GM21619 (cell line): ENCODE data around the gene NAALADL2.
A peak's percentile ranks its signal among the peaks of the same experiment; 100 is the strongest.

ENCODE experiments used
- ATAC-seq: cut with Tn5 transposase; IDR thresholded peaks from one replicate; pipeline ENCODE4 v1.9.1; 2021; ENCODE audit not compliant: unreplicated experiment

NAALADL2 gene

DNA sequence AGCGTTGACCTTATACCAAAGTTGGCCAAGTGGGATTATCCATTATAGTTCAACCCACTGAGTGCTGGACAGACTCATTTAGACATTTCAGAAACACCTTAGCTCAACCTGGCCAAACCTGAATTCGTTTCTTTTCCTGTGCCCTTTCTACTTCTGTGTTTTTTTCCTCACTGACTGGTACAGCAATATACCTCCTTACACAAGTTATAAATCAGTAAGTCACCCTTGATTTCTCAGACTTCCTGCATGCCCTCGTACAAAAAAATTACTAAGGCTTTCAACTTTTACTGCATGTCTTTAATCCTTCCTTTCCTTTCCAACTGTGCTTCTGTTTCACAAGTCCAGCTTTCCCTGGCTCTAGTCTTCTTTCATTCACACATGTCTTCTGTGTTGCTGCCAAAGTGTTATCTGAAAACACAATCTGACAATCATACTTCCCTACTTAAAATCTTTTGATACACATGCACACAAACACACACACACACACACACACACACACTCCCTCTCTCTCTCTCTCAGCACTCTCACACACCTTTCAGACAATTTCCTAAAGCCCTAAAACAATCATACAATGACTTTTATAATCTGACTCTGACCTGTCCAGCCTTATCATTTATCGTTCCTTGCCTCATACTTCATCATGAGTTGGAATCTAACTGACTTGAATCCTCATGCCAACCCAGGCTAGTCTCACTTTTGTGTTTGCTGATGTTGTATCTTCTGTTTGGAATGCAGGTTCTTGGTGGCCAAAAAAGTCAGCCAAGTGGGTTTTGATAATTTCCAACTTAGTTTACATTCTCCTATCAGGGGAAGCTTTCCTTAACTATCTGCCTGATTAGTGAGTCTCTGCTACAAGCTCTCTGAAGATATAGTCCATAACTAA lies 436.4 kb downstream of the NAALADL2 start:
- ATAC-seq = no peak

DNA sequence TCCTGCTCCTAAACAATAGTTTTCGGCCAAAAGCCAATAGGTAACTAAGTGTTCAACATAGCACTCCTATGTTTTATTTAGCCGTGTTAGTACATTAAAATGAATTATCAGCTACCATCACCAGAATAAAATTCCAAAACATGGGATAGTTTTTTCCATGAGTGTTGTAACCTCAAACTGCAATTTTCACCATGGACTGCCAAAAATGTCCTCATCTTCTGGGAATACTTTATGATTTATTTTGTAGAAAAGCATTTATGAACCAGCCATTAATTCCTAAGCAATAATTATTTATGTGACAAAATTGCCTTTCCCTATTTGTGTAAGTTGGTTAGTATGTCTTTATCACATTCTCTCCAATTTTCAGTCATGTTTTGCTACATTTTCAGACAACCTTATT lies 438.1 kb downstream of the NAALADL2 start:
- ATAC-seq = no peak

DNA sequence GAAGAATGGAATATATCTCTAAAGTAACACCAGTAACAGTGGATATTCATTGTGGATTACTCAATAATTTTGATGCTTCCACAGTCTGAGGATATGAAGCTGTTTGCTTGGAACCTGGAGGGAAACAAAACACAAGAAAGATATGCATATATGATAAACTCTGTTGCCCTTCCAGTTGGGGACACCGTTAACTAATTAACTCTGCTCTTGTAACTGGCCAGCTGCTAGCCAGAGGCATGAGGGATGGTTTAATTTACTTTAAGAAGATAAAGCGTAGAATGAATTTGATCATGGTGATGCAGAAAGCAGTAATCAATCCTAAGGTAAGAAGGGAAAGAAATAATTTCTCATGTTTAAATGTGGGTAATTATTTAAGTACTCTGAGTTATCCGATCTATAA lies 442.6 kb downstream of the NAALADL2 start:
- ATAC-seq = no peak

DNA sequence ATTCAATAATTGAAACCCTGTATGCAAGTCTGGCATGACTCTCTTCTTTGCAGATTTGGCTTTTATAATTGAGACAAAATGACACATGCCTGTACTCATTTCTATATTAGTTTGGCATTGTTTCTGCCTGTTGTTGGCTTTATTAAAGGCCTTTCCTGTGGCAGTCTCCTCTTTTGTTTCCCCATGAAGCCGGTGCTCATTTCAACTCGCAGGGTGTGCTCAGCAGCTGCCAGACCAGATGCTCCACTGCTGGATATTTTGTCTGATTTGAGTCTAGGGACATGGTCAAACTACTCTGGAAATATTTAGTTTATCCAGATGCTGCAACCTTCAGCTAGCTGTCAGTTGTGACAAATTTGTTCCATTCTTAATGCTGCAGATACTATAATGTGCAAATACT lies 445.3 kb downstream of the NAALADL2 start:
- no peak for ATAC-seq

DNA sequence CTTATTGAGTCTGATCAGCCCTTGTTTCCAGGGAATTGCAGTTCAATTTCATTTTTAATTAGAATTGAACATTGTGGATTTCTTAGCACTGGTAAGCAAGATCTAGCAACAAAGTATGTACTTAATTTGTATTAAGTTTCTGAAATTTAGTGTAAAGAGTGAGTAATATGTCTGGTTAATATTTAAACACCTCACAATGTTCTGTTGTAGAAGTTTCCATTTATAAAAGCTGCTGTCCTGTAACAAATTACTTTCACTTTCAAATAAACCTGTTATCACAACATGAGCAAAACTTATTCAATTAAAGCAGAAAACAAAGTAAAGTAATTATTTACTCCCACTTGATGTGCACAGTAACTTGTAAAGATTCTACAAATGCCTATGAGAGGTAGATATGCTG lies 448.5 kb downstream of the NAALADL2 start:
- peak; percentile 75 for ATAC-seq

DNA sequence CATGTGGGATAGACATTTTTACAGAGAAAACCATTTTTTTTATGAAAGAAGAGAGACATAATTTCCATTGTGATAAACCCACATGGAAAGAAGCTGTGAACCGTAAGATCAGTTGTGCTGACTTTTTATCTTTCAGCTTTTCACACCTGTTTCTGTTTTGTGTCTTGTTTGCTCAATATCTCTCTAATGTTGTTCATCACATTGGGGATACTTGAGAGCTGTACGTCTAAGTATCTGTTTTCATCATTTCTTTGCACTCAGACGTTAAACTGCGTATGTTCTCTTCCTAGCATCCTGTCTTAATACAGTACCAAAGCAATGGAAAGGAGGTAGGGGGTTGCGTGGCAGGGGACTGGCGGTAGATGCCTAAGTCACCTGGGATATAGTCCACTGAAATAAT lies 449.0 kb downstream of the NAALADL2 start:
- ATAC-seq = no peak

DNA sequence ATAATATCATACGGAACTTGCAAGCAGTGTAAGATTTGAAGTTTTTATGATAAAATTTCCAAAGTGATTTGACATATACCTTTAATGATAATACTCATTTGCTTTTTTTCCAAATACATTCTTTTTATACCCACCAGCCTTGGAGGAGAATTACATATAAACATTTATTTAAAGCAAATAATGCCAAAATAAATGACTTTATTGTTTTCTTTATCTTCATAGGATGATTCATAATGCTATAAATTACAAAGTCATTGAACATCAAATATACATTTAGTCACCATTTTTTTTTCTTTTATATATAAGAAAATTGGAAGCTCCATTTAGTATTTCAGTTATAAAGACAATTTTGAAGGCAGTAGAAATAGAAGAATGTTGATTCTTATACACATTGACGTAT lies 450.9 kb downstream of the NAALADL2 start:
- no peak for ATAC-seq

DNA sequence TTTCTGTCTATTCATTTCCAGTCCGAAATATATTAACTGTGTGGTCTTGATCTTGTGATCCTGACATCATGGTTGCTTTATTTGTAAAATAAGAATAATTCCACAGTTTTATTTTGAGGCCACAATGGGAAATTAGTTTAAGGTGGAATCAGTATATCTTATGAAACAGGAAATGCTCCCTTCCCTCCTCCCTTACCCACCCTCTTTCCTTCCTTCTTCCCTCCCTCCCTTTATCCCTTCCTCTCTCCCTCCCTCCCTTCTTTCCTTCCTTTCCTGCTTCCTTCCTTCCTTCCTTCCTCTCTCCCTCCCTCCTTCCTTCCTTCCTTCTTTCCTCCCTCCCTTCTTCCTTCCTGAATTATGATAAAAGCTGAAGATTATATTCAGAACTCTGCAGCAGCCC lies 452.3 kb downstream of the NAALADL2 start:
- ATAC-seq = no peak

DNA sequence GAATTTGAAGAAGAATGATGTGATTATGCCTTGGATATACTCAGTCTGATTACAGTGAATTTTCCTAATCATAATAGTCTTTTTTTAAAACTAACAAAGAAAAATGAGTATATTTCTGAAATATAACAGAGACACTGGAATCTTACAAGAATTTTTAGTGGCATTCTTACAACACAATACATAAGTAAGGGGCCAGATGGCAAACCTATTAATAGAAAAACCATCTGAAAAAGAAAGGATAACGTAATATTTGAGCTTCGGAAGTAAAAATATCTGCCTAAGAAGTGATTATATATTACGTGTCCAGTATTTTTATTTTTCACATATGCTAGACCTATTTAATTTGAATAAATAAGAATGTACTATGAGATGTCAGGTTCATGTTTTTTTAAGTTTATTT lies 452.8 kb downstream of the NAALADL2 start:
- ATAC-seq = no peak

DNA sequence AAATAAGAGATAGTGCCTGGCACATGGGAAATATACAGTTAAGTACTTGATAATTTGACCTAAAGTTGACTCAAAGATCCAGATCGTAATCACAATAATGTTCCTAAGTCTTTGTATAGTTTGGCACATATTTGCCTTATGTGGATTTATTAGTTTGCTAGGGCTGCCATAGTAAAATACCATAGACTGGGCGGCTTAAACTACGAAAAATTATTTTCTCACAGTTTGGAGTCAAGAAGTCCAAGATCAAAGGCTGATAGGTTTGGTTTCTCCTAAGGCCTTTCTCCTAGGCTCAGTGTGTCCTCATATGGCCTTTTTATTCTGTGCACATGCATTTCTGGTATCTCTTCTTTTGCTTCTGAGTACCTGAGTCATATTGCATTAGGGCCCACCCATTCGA lies 453.7 kb downstream of the NAALADL2 start:
- ATAC-seq = no peak

DNA sequence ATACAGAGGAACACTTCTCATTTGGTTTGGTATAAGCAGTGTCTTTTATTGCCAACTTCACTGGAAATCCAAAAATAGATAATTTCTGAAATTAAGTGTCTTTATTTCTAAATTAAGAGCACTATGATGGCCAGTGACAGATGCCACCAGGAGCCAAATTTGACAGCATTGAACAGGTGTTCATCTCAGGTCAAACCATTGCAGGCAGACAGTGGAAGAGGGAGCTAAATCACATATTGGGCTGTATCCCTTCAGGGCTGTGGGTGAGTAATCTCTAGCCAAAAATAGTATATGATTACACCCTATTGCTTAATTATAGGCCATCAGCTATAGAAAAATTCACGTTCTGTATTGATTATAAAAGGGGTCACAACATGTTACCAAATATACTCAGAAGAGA lies 457.7 kb downstream of the NAALADL2 start:
- ATAC-seq = no peak

DNA sequence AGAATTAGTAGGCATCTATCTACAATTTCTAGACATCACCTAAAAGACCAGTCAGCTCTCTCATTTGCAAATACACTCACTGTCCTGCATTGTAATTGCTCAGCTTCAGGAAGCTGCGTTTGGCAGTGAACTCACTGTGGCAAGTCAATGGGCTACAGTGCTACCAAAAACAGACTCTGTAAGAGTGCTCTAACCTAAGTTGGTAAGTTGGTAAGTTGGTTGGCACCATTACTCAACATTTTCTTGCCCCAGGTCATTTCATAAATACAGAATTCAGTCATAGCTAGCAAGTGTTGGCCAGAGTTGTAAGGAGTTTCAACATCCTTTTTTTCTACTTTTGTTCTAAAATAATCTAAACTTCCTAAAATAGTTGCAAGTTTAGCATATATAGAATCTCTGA lies 466.3 kb downstream of the NAALADL2 start:
- no peak for ATAC-seq

DNA sequence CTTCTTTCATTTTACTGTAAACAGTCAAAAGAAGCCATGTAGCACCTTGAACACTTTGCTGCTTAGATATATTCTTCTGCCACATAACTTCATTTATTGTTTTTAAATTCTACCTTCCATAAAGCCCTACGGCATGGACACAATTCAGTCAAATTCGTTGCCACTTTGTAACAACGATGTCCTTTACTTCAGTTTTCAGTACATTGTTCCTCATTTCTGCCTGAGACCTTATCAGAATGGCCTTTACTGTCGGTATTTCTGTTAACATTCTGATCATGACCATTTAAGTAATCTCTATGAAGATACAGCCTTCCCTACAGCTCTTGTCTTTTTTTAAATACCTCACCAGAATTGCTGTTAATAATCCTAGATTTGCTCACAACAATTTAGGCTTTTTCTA lies 466.9 kb downstream of the NAALADL2 start:
- ATAC-seq = no peak

DNA sequence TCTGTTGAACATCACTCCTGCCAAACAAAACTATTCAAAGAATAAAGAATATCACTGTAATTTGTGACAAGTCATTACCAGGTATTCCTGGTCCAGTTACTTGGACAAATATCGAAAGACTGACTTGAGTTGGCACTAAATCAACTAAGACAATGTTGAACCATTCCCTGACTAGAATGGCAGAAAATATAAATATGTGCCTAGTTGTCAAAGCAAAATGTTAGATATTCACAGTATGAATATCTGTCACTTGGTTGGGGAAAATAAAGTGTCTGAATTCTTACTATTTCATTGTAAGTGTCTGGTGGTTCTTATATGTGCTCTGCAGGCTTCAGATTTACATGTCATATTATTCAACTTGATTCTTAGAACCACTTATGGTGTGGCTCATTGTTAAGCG lies 470.2 kb downstream of the NAALADL2 start:
- no peak for ATAC-seq

DNA sequence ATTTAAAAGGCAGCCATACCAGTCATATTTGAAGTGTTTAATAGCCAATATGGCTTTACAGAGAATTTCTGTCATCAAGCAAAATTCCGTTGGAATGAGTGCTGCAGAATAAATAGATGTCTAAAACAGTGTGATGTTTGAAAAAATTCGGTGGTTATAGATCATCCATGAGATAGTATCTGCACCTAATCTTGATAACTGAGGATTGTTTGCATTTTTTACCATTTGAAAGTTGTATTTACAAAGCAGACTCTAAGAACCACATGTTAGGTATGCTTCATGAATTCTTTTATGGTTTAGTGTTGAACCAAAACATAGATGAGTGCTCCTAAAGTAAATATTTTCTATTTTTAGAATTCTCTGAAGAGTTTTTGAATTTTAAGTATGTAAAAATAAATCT lies 476.1 kb downstream of the NAALADL2 start:
- no peak for ATAC-seq

DNA sequence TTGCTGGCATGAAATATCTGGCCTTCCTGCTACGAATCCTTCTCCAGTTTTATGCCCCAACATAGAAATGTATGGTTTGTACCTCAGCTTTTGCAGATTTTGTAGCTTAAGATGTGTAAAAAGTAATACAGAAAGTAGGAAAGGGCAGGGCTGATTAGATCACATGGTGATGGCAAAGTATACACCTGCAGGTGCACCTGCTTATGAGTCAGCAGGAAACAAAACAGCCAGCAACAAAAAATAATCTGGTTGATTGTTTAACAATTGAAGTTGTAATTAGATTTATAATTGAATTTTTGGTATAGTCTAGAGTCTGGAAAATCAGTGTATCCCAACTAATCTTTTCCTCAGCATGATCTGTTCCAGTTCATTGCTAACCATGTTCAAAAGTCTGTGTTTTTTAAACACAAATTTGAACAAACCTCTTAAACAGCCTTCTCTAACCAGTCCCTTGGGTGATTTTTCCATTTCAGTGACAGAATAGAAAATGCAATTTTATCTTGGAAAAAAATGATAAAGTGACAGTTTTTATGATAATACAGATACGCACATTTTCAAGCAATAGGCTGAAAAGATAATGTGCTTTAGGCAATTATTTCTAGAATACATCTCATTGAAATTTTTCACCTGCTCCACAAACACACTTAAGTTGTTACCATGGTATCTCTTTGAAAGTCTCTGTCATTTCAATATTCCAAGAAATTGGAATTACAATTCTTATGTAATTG lies 477.4 kb downstream of the NAALADL2 start:
- ATAC-seq = no peak

DNA sequence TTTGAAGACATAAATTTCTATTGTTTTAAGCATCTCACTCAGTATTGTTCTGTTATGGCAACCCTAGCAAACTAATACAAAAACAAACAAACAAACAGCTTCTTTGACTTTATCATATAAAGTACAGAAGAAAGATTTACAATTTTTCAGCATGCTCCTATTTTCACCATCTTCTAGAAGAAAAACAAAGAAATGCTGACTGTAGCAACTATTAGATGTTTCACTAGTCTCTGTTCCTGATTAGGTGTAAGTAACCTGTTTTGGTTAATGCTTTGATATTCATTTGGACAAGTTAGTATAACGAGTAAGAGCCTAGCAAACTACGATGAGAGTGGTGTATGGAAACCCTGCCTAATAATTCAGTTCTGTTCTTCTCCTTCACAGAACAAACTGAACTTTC lies 478.5 kb downstream of the NAALADL2 start:
- ATAC-seq = no peak

DNA sequence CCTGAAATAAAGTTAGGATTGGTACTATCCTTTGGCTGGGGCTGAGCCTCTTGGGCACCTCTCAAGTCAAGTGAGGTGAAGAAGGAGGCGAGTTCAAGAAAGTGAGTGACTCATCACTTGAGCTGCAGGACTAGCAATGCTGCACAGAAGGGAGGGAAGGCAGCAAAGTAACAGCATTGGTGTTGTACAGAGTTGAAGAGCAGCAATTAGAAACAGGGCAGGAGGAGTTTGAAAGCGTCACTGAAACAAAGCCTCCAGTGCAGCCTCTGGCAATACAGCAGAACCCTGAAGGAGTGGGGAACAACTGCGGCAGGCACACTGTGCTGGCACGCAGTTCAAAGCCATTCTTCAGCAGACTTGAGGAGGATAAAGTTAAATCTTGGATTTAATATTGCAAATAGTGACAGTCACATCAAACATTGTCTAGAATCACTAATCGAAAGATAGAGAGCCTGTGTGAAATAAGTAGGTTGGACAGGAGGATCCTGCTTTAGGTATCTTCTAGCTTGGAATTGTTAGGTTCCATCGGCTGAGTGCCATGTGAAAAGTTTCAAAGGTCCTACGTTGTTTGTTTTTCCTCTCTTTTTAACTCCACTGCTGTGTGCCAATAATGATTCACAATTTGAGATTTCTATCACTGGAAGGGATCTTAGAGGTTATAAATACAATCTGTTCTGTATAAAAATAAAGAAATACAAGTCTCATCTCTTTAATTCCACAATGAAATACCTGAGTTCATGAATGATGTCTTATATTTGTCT lies 479.8 kb downstream of the NAALADL2 start:
- ATAC-seq = no peak

DNA sequence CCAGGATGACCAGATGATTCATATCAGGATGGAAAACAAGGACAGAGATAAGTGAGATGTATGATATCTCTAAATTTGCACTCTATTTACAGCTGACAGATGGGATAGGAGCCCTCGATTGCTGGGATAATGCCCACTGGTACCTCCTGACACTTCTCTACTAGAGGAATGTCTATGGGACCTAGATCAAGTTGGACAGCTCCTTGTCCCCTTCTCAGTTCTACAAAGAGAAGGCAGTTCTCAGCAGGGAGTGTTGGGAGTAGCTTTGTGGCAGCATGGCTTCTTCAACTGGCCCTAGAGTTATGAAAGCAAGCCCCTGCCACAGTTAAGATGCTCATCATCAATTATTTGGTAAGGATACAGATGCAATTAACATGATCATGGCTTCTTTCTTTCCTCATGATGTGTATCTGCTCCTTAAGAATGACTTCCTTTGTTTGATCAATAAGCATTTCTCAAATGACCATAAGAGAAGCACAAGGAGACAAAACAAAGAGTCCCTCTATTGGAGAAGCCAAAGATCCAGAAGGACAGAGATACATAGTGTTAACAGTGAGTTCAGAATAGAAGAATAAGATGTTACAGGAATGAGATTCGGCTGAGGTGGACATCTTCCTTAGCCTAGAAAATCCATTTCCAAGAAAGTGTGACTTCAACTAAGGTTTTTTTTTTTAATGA lies 481.3 kb downstream of the NAALADL2 start:
- no peak for ATAC-seq

DNA sequence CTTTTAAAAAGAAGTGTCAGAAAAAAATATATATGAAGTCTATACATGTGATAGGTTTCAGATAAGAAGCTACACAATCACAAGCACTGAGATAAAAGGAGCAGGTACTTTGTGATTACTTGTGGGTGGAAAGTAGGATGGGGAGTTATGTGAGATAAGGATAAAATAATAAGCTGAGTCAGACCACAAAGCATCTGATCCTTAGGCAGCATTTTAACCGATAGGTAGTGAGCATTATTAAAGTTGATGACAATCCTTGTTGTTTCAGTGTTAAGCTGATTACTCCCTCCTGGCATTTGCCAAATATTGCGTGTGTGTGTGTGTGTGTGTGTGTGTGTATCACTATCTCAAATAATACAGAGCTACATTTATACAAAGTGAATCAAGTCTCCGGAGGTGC lies 483.1 kb downstream of the NAALADL2 start:
- ATAC-seq = no peak

DNA sequence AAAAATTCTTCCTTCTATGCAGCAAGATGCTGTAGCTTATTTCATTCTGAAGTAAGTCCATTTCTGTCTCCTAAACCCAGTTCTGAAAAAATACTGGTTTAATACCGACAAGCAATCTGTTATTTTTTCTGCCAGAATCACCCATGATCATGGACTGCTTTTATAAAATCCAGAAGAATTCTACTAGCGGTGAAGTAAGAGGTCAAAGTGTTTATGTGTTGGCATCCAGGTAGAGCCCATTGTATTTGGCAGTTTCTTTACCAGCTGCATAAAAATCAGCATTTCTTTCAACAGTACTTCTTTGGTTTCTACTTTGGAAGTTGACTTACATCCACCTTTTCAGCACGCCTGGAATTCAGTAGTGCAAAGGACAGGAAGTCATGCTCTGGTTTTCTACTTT lies 484.8 kb downstream of the NAALADL2 start:
- no peak for ATAC-seq
